ENCODE results near the gene PNPO.

Gene PNPO

GRCh38 chr17:47952171-47953021 is 11.0 kb downstream of the PNPO start:
- DNase-seq: no peak

DNA sequence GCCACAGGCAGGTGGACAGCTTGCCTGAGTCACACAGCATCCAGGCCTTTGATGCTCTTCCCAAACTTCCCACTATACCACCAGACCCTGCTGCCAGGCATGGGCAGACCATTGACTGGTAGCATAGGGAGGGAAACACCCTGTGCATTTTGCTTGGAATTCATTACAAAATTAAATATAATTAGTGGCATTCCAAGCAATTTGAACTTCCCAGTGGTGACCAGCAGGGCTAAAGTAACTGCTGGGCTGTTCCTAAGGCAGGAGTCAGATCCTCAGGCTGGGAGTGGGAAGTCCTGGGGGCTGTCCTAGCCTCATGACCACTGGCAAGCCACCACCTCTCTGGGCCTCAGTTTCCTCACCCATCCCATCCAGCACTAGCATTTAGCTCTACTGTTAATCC is 12.5 kb downstream of the PNPO start:
- no peak for DNase-seq

- no peak for DNase-seq
Measured at GRCh38 chr17:47955497-47956461, 14.4 kb downstream of the PNPO start.

DNA sequence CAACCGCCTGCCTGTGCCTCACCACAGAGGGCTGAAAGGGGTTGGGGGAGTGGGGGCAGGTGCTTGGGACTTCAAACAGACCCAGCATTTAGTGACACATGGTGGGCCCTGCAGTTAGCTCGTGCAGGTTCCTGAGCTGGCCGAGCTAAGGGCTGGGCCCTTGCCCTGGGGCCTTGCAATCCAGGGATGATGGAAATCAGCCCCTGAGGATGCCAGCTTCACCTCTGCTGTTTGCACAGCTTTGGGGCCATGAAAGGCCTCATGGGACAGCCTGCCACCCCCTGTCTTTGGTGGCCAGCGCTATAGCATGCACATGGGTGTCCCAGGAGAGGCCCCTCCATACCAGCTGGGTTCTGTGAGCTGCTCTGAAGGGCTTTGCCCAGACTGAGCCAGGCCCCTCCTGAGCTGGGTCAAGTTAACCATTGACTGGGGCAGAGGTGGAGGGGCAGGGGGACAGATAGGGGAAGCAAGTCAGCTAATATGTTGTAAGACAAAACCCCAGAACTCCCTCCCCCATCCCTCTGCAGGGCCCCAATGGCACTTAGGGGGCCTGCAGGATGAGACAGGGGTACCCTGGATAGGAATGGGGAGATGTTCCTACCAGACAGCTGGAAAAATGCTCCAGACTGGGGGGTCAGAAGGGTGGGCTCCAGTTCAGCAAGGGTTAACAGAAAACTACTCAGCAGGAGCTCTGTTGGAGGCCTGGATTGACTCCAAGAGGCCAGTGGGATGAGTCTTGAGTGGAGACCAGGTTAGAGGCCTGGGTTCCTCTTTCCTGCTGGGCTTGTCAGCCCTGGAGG is 15.6 kb downstream of the PNPO start:
- no peak for DNase-seq

- DNase-seq: no peak
Measured at GRCh38 chr17:47957591-47958490, 16.5 kb downstream of the PNPO start, which contains the start of gene PRR15L. PRR15L (minus strand) TSS chr17:47957883; CDS start chr17:47953234, 4,649 bp downstream.

GRCh38 chr17:47959825-47960655 is 18.7 kb downstream of the PNPO start:
- no peak for DNase-seq

- DNase-seq: no peak
Measured at GRCh38 chr17:47961406-47961805, 20.0 kb downstream of the PNPO start.

DNA sequence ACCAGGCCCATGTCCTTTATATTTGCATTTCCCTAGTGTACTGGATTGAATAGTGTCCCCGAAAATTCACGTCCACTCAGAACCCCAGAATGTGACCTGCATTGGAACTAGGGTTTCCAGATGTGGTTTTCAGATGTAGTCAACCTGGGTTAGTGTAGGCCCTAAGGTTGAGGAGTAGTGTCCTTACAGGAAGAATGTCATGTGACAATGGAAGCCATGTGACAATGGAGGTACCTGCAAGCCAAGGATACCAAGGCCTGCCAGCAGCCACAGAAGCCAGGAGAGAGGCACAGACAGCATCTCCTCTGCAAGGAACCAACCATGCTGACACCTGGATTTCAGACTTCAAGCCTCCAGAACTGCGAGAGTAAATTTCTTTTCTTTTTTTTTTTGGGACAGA is 21.5 kb downstream of the PNPO start:
- no peak for DNase-seq

GRCh38 chr17:47964856-47965255 is 23.5 kb downstream of the PNPO start:
- no peak for DNase-seq

GRCh38 chr17:47966079-47966519 is 24.7 kb downstream of the PNPO start:
- no peak for DNase-seq

DNA sequence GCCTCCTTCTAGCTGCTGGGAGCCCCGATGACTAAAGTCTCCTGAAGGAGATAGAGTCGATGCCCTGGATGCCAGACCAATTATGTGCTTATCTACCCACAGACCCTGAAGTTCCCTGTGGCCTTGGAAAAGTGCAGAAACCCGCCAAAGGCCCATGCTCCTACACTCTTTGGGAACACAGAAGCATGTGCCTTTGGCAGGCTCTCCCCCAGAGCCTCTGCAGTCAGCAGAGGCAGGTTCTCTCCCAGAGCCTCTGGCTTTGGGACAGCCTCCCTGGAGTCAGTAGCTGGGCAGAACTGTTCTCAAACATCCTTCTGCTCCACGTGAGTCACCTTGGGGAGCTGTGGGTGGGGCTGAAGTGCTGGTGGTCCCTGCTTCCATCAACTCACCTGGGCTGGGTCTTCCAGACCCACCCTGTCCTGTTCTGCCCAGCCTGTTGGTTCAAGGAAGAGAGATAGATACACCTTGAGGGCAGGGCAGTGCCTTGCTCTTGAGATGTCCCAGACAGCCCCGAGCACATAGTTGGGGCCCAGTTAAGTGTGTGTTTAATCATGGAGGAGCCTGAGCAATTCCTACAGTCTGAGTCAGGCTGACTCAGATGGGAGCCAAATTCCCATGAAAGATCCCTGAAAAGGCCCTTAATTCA is 26.4 kb downstream of the PNPO start:
- no peak for DNase-seq

DNA sequence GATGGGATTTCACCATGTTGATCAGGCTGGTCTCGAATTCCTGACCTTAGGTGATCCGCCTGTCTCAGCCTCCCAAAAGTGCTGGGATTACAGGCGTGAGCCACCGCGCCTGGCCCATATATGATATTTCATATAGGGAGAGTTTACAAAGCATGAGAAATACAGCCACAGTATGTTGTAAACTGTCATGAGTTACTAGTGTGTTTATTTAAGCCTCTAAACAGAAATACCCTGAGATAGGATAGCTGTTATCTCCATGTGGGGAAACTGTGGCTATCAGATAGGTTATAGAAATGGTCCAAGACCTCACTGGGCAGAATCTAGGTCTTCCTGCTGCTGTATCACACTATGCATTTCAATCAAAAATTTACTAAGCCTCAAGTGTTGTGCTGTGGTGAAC is 27.5 kb downstream of the PNPO start:
- DNase-seq: no peak

DNA sequence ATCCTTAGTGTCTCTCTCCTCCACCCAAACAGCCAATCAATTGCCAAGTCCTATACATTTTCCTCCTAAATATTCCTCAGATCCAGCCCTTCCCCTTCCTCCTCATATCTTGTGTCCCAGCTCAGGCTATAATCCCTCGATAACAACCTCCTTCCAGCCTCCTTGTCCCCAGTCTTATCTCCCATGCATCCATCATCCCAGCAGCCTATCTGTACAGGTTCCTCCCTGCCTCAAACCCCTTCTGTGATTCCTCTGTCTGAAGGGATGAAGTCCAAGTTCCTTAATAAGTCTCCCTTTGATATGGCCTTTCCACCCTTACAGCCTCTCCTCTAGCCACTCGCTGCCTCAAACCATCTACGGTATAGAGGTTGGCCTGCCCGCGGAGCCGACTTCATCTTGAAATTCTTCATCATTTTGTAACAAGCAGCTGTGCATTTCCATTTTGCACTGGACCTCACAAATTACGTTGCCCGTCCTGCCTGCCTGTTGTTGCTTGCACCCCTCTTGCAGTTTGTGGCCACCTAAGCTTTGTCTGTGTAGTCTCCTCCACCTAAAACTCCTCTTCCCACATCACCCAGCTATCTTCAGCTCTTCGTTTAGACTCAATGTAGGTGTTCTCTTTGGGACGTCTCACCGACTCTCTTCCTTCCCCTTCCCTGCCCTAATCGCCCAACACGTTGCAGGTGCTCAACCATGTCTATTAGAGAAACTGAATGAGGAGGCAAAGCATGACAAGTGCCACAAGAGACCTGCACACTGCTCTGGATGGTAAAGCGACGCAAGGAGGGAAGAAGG is 28.8 kb downstream of the PNPO start:
- no peak for DNase-seq

DNA sequence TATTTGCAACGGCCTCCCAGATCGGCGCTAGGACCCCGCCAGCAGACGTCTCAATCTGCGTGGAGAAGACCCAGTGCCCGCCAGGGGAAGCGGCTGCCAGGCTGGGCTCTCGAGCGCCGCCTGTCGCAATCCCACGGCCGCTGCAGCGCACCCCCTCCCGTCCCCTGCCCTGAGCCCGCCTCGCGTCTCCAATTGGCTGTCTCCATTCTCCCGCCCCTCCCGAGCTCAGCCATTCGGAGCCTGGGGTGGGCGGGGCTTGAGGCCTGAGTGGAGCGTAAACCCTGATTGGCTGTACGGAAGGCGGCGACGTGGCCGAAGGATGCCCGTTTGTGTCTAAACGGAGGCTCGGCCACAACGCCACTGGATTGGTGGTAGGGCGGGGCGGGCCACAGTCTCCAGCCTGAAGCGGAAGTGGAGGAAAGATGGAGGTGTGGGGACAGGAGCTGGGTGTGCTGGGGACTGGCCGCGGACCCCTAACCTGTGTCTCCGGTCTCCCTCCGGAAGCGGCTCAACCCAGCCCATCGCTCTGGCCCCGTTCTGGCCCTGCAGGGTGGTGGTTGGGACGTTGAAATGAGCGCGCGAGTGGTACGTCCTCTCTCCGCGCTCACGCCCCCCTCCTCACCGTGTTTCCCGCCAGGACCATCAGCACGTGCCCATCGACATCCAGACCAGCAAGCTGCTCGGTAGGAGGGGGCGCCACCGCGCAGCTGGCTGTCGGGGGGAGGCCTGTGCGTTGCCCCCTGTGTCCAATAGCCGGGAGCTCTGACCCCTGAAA is 29.5 kb downstream of the PNPO start, which contains the start of gene CDK5RAP3:
TSS of gene CDK5RAP3 (plus strand) at position 389 of the 775 bp plus-strand sequence. CDS start at position 423, 34 bp downstream.
- DNase-seq: peak; percentile 99

DNA sequence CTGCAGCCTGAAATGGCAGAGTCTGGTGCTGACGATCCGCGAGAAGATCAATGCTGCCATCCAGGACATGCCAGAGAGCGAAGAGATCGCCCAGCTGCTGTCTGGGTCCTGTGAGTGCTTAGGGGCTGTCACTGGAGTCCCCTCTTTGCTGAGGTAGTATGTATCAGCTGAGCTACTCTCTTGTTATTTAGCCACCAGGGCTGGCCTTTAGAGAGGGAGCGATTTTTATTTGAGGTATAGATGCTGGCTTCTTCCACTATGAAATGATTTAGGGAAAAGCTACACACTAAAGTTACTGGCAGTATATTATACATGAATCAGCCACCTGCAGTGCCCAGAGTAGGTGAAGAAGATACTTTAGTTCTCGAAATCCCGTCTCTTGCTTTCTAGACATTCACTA is 32.2 kb downstream of the PNPO start:
- DNase-seq: no peak

DNA sequence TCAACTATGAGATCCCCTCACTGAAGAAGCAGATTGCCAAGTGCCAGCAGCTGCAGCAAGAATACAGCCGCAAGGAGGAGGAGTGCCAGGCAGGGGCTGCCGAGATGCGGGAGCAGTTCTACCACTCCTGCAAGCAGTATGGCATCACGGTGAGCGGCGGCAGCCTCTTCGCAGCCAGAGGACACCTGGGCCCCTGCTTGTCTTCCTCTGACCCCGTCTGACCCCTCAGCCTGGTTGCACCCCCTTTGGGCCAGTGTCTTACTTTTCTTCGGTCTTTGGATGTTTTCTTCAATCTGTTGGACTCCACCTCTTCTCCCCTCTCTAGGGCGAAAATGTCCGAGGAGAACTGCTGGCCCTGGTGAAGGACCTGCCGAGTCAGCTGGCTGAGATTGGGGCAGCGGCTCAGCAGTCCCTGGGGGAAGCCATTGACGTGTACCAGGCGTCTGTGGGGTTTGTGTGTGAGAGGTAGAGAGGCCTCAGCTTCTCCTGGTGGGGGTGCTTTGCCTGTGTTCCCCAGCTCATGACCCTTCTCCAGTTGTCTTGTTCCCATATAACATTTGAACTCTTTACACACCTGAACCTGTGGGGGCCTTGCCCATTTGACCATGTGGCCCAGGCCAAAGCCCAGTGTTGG is 33.9 kb downstream of the PNPO start:
- no peak for DNase-seq

- DNase-seq: no peak
Measured at GRCh38 chr17:47975823-47976205, 34.4 kb downstream of the PNPO start.

GRCh38 chr17:47978324-47978723 is 37.0 kb downstream of the PNPO start:
- DNase-seq: peak; percentile 48
